GM19397 (cell line): ENCODE results near the gene TAF9.
A peak's percentile ranks its signal among the peaks of the same experiment; 100 is the strongest.
"Not testable (repeated sequence)": the region's sequence is repeated elsewhere in the genome, so short reads cannot be mapped to it uniquely, and the experiment has no call there.

Source experiments
- ATAC-seq: cut with Tn5 transposase; IDR thresholded peaks from one replicate; pipeline ENCODE4 v1.9.1; 2021; ENCODE audit warnings: mild to moderate bottlenecking, moderate library complexity; ENCODE audit not compliant: unreplicated experiment

Gene TAF9, protein sequence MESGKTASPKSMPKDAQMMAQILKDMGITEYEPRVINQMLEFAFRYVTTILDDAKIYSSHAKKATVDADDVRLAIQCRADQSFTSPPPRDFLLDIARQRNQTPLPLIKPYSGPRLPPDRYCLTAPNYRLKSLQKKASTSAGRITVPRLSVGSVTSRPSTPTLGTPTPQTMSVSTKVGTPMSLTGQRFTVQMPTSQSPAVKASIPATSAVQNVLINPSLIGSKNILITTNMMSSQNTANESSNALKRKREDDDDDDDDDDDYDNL

DNA sequence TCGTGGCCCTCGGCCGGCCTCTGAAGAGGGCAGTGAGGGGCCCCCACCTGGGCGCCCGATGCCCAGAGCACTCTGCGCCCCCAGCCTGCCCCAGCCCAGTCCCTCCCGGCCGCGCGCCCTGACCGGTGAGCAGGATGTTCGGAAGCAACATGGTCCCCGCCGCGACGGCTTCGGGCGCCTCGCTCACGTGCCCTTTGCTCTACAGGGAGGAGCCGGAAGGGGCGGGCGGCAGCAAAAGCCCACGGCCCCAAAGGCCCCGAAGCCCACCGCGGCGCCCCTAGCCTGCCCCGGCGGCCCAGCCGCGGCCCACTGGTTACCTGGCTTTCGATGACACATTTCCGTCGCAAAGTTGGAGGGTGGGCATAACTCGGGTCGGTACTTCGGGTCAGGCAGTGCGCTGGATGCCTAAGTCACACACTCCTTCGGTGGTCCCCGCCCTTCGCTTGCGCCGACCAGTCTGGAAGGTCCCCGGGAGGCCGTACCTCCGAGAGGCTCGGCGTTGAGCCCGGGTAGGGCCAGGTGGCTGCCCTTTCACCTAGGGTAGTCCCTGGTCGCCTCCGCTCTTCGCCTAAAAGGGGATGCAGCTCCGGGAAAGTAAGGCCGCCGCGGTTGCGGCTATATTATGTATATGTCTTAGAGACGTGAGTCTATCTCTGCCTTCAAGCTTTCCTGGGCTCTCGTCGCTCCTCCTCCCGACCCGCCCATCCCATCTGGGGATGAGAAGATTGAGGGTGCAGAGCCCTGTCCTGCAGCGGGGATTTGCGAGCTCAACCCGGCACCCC lies at the start of gene TAF9, which contains the start of the genes AK6 and RAD17:
TAF9 (minus strand) TSS at position 181 of the 782 bp plus-strand sequence. CDS start 3,783 bp downstream, outside the sequence.
AK6 (minus strand) TSS at position 181 of the 782 bp plus-strand sequence; CDS start at position 151, 30 bp downstream.
RAD17 (plus strand) TSS at position 479 of the 782 bp plus-strand sequence. CDS start 2,391 bp downstream, outside the sequence.
- peak; percentile 93 for ATAC-seq

DNA sequence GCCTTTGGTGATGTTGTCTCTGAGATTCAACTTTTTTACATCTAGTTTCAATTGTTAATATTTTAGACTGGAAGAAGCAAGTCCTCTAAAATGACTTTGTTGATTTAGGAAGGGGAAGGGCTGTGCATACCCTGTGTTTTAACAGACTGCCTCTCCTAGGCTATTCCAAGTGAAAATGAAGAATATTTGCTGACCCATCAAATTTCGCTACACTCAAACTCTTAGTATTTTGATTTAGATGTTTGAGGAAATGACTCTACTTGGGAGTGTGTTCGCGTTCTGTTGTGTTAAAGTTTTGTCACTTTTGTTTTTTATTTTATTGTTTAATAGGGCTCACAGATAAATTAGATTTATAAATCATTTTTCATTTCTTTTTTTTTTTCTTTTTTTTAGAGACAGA lies 49.2 kb upstream of the TAF9 start:
- ATAC-seq = no peak

DNA sequence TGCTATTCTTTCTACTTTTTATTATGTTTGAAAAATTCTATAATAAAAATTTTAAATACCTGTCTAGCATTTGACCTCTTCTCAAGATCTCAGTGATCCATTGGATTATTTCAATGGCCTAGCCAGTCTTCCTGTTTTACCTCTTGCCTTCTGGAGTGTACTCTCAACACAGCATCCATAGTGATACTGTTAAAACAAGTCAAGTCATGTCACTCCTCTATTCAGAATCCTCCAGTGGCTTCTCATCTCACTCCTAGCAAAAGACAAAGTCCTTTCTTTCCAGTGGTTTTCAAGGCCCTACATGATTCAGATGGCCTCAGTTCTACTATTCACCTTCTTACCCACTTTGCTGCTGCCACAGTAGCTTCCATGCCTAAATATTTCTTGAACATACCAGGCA lies 47.4 kb upstream of the TAF9 start:
- no peak for ATAC-seq

DNA sequence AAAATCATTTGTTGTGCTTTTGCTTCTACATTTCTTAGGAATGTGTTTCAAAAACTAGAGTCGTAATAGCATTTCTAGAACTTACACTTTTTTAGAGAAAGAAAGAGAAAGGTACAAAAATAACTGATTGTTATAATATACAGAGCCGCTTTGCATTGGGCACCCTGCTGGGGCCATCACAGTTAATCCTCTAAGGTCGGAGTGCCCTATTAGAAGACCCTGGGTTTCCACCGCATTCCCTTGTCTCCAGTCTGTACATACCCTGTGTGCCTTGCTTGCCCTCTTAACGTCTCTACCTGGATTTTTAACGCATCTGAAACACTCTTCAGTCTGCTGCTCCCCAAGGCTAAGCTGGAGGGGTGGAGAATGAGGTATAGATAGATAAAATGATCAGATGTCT lies 46.9 kb upstream of the TAF9 start:
- no peak for ATAC-seq

DNA sequence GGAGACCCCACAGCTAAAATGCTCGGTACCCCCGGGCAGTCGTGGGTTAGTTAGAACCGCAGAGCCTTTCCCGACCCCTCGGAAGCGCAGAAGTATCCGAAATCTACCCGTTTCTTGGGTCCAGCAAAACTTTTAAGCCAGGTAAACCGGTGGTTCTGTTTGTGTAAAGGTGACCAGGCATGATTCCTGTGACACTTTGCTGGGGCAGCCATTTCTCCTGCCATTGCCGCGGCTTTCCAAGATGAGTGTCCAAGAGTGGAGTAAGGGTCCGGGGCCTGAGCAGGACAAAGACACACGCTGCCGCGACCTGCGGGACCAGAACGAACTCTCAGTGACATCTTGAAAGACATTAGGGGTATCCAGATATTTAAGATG lies 46.3 kb upstream of the TAF9 start:
- ATAC-seq = no peak

DNA sequence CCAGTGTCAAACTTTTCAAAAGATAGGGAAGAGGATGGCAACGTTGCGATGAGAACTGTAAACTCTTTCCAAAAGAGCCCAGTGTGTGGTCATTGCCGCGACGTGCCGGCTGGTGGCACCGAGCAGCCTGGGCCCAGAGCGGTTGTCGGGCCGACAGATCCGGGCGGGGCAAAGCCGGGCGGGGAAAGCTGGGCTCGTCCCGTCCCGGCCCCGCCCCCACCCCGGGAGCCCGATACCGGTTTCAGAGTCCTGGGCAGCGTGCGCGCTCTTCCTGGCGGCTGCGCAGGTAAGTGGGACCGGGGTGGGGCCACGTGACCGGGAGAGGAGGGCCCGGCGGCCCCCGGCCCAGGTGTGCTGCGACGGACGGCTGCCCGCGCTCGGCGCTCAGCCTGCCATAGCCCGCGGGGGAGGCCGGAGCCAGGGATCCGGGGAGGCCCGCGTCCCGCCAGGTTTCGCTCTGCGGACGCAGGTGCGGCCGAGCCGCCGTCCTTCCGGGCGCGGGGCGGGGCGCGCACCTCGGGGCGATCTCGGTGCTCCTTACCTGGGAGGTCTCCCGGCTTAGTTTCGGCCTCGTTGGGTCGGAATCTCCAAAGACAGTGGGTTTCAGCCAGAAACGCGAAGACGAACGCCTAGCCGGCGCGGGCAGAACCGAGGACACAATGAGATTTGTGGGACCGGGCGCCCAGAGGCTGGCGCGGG lies 45.7 kb upstream of the TAF9 start, which contains the start of gene MARVELD2:
MARVELD2 (plus strand) TSS at position 232 of the 699 bp plus-strand sequence. CDS start 4,270 bp downstream, outside the sequence.
- peak; percentile 62 for ATAC-seq

DNA sequence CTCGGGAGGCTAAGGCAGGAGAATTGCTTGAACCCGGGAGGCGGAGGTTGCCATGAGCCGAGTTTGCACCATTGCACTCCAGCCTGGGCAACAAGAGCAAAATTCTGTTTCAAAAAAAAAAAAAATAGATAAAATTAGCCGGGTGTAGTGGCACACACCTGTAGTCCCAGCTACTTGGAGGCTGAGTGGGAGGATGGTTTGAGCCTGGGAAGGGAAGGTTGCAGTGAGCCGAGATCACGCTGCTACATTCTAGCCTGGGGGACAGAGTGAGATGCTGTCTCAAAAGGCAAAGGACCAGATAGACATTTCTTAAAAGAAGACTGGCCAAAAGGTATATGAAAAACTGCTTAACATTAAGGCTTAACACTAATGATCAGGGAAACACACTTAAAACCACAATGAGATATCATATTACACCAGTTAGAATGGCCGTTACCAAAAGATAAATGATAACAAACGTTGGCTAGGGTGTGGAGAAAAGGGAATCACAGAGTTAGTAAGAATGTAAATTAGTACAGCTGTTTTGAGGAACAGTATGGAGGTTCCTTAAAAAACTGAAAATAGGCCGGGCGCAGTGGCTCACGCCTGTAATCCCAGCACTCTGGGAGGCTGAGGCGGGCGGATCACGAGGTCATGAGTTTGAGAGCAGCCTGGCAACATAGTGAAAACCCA lies 35.5 kb upstream of the TAF9 start:
- ATAC-seq = no peak

DNA sequence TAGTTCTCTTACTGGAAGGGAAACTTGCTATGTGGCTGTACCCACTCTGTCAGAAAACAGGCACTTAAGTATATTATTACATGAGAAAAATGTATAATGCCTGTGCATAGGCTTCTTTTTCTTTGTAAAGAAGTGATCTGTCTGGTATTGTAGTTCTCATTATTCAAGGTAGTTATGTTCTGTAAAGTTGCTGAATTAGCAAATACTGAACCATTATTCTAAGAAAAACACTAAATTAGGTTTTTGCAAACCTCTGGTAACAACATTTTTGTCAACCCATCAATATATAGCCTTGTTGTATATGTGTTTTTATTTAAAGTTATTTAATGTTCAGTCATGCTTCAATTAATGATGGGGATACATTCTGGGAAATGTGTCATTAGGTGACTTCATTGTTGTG lies 9.1 kb upstream of the TAF9 start:
- ATAC-seq = no peak

DNA sequence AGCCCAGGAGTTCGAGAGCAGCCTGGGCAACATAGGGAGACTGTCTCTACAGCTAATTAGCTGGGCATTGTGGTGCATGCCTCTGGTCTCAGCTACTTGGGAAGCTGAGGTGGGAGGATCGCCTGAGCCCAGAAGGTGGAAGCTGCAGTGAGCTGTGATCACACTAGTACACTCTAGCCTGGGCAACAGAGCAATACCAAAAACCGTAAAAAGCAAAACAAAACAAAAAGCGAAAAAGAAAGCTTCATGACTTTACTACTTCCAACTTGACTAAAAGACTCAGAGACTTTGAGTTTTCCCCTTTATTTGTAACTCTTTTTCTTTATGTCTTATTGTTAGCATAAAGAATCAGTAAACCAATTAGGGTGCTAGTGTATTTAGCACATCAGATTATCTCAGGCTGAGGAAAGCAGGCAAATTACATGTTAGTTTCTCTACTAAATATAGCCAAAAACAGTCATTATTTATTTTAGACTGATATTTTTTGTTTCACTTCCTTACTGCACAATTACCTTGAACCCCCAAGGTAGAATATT lies 5.7 kb upstream of the TAF9 start:
- ATAC-seq = peak; percentile 75

DNA sequence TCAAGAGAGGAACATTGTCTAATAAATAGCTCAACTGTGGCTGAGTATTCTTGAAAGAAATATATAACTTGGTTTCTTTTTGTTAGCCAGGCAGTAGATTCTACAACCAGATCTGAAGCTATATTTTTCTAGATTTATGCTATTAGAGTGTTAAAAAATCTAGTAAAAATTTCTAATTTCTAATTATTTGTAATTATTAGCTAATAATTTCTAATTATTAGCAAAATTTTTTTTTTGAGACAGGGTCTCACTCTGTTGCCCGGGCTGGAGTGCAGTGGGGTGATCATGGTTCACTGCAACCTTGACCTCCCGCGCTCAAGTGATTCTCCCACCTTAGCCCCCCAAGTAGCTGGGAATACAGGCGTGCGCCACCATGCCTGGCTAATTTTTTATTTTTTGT lies 3.1 kb upstream of the TAF9 start:
- no peak for ATAC-seq

DNA sequence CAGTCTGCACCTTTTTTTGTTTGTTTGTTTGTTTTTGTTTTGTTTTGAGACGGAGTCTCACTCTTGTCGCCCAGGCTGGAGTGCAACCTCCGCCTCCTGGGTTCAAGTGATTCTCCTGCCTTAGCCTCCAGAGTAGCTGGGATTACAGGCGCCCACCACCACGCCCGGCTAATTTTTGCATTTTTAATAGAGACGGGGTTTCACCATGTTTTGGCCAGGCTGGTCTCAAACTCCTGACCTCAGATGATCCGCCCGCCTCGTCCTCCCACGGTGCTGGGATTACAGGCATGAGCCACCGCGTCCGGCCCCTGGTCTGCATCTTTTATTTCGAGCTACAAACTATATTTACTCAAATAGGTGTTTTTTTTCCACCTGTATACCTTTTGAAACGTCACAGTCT lies 1.0 kb upstream of the TAF9 start:
- ATAC-seq = not testable (repeated sequence)

DNA sequence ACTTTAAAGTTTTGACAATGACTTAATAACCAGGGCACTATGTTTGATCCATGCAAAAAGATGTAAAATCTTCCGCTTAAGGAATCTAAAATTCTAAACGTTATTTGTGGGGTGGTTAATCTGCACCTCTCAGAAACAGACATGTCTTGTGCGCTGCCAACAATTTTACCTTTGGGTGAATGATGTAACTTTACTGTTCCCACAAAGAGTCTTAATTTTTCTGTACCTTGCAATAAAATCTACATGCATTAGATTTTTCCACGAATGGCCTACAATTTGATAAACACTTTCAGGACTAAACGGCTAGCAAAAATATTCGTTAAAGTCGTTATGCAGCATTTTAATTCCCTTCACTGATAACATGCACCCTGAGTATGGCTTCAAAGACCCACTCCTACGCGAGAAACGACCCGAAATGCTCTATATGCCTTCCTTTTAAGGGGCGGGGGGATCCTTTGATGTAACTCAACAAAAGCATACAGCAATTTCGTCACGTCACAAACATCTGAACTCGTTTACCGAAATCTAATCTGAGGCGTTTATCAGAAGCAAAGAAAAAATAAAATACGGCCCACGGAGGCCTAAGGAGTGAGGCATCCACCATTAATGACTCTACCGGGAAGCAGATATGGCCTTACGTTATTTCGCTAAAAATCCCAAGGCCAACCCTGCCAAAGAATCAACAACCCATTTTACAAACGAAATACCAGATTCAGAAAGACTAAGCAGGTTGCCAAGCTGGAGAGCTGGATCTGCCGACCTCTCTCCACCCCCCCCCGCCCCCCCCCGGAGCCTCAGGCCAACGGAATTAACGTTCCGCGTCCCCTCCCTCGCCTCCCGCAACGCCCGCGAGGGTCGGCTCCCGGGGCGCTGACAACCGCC lies 621 bp downstream of the TAF9 start:
- no peak for ATAC-seq

DNA sequence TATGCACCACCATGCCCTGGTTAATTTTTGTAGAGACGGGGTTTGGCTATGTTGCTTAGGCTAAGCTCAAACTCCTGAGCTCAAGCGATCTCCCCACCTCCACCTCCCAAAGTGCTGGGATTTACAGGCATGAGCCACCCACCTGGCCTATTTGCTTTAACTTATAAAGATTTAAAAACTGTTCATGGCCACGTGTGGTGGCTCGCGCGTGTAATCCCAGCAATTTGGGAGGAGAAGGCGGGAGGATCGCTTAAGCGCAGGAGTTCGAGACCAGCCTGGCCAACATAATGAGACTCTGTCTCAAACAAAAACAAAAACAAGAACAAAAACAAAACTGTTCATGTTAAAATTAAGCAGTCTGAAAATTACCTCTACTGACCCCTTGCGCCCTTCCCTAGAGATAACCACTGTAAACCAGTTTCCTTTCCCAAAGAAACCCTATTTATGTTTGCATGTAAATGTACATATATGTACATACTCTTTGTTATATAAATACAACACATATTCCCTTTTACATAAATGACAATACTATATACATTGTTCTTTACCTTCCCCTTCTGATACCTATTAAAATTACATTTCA lies 1.5 kb downstream of the TAF9 start:
- ATAC-seq = no peak

DNA sequence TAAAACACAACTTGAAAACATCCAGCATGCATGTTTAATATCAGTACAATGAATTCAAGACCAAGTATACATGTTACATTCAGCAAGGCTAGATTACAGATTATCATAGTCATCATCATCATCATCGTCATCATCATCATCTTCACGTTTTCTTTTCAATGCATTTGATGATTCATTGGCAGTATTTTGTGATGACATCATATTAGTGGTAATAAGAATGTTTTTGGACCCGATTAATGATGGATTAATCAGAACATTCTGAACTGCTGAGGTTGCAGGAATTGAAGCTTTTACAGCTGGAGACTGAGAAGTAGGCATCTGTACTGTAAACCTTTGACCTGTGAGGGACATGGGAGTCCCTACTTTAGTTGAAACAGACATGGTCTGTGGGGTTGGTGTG lies 4.5 kb downstream of the TAF9 start:
- no peak for ATAC-seq

DNA sequence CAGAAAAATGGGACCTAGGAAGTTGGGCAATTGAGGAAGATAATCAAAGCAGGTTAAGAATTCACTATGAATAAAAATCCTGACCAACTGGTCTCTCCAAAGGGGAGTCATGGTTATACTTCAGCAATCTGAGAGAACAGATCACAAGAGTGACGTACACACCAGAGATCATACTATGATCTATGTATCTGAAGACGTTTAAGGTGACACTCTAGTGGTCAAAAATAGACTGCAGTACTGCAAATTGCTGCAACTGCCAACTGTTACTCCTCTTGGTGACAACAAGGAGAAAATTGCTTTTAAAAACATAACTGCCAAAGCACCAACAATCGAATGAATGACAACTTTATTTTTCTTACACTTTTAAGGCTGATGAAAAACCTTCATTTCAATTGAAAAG lies 4.9 kb downstream of the TAF9 start:
- no peak for ATAC-seq

DNA sequence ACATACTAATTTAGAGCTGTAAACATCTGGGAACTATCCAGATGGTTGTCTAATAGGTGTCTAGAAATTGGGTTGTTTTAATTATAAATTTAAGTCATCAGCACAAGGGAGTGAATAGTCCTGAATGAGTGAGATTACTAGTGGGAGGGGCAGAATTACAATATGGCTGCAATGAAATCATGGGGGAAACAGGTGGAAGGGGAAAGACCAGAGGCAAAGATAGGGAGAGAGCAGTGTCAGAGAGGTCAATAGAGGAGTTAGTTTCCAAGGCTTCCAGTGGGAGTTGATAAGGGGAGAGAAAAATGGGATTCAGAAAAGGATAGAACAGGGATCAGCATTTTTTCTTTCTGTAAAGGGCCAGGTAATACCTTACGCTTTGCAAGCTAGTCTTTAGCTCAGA lies 8.9 kb downstream of the TAF9 start:
- ATAC-seq = no peak

DNA sequence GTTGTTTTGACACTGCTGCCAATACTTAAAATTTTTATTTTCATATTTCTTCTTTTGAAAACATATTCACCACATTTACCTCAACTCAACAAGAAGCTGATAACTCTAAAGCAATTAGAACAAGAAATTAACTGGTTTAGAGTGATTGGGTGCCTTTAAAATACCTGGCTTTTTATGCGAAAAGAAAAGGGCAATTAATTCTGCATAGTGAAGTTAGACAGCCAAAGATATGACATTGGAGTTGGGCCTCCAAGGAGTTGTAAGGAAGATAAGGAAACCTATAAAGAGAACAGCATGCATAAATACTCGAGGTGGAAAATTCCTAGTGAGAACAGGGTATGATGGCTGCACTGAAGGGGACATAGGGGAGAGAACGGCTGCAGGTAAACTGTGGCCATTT lies 9.6 kb downstream of the TAF9 start:
- no peak for ATAC-seq

DNA sequence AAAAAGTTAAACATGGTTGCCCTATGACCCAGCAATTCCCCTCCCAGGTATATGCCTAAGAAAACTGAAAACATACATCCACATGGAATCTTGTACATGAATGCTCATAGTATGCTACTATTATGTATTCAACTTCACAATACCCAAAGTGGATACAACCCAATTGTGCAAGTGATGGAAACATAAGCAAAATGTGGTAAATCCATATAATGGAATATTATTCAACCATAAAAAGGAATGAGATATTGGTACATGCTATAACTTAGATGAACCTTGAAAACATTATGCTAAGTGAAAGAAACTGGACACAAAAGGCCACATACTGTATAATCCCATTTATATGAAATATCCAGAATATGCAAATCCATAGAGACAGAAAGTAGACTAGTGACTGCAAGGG lies 18.7 kb downstream of the TAF9 start:
- no peak for ATAC-seq

DNA sequence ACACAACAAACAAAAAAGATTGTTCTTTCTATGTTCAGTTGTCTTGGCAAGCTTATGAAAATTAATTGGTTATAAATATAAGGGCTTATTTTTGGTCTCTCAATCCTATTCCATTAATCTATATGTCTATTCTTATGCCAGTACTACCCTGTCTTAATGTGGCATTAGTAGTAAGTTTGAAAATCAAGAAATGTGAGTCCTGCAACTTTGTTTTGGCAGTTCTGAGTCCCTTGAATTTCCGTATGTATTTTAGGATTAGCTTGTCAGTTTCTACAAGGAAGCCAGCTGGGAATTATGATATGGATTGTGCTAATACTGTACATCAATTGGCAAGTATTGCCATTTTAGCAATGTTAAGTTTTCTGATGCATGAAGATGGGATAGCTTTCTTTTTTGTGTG lies 26.2 kb downstream of the TAF9 start:
- ATAC-seq = no peak
